Caco-2 (cell line): ENCODE data around the gene SLC25A20. TPM values are rescaled to one million over a fixed set of nuclear protein-coding genes. Genes with fewer than 3 reads are reported as not detected.

Experiments used
- BruUV-seq: library from RNA; stranded (reverse); fragments of 400-500 nt; replicated peaks from 2 replicates; lab custom pipeline; 2021; lab: Mats Ljungman, UMichigan
- CTCF ChIA-PET: fragments of 300-600 bp; sonication (Branson Sonifier 250); formaldehyde crosslinking; loops from one replicate; lab custom pipeline; 2022; ENCODE audit warnings: antibody characterized with exemption; lab: Charles Lee
- POLR2A ChIA-PET: fragments of 300-600 bp; sonication (Branson Sonifier 250); formaldehyde crosslinking; loops from one replicate; lab custom pipeline; 2022; ENCODE audit warnings: antibody characterized with exemption; lab: Charles Lee
- DNase-seq, 2 experiments: peaks; one replicate each; pipeline versions ENCODE4 v3.0.0 to v3.0.0-alpha.2; 2020 to 2022
- H3K27me3 ChIP-seq: replicated peaks from 2 replicates; pipeline ENCODE4 v1.6.0; 2011; ENCODE audit warnings: low read length; ENCODE audit not compliant: control insufficient read depth, insufficient read depth
- H3K36me3 ChIP-seq: 2 replicates; pipeline ENCODE4 v1.5.1; 2011; ENCODE audit warnings: low read length; ENCODE audit not compliant: control insufficient read depth, insufficient read depth
- H3K4me1 ChIP-seq: fragments of 250-450 bp; sonication (Bioruptor Pico); 2 replicates; pipeline ENCODE4 v1.5.1; 2020; ENCODE audit warnings: mild to moderate bottlenecking
- H3K4me3 ChIP-seq: 2 replicates; pipeline ENCODE4 v1.5.1; 2011; ENCODE audit warnings: low read depth, mild to moderate bottlenecking, control low read depth, low read length
- H3K9me3 ChIP-seq: fragments of 250-450 bp; sonication (Bioruptor Pico); 2 replicates; pipeline ENCODE4 v1.5.1; 2020; ENCODE audit warnings: mild to moderate bottlenecking, moderate library complexity
- H3K27ac Mint-ChIP-seq: one replicate; pipeline ENCODE4 v1.8.0; 2022; ENCODE audit warnings: mixed read lengths; ENCODE audit not compliant: unreplicated experiment
- H3K27me3 Mint-ChIP-seq: one replicate; pipeline ENCODE4 v1.8.0; 2022; ENCODE audit warnings: mixed read lengths; ENCODE audit not compliant: insufficient read depth, unreplicated experiment
- H3K36me3 Mint-ChIP-seq: one replicate; pipeline ENCODE4 v1.8.0; 2022; ENCODE audit warnings: mild to moderate bottlenecking, mixed read lengths; ENCODE audit not compliant: insufficient read depth, unreplicated experiment
- H3K4me1 Mint-ChIP-seq: one replicate; pipeline ENCODE4 v1.8.0; 2022; ENCODE audit warnings: low read depth, mixed read lengths; ENCODE audit not compliant: unreplicated experiment
- H3K4me3 Mint-ChIP-seq: one replicate; pipeline ENCODE4 v1.8.0; 2022; ENCODE audit warnings: mild to moderate bottlenecking, moderate library complexity, mixed read lengths; ENCODE audit not compliant: unreplicated experiment
- H3K9me3 Mint-ChIP-seq: one replicate; pipeline ENCODE4 v1.8.0; 2022; ENCODE audit warnings: mixed read lengths; ENCODE audit not compliant: unreplicated experiment
- CTCF ChIP-seq, 2 experiments: fragments of 200-600 bp in 1 of 2; IDR thresholded peaks; 1 replicate in 1 of 2; 2 replicates in 1 of 2; pipeline versions ENCODE4 v1.5.1 to v1.8.0; 2011 to 2022; ENCODE audit warnings: antibody characterized with exemption in 1 of 2, control low read depth in 1 of 2, inconsistent platforms in 1 of 2, low read depth in 1 of 2, low read length in 1 of 2, mild to moderate bottlenecking in 1 of 2, moderate library complexity in 1 of 2; ENCODE audit not compliant: insufficient read depth in 1 of 2, severe bottlenecking in 1 of 2, unreplicated experiment in 1 of 2
- intact Hi-C: fragments of 100-400 bp; cut with micrococcal nuclease; formaldehyde crosslinking; loops from one replicate; pipeline ENCODE4 v1.10.0; 2022; ENCODE audit not compliant: unreplicated experiment
- total RNA-seq: library from RNA; stranded (reverse); gene quantifications from 2 replicates; pipeline ENCODE4 v1.2.3, GENCODE V29; 2022

The SLC25A20 gene
- total RNA-seq, 1 experiment from 2014 or later, result 19.3 TPM

GRCh38 chr3:48891606-48892005 is 7.1 kb downstream of the SLC25A20 start:
- BruUV-seq, result no TSS peak
- Mint-ChIP-seq H3K9me3 (no peaks in the 10 kb centered on the region), H3K4me1 (peaks cover 1% of the 10 kb centered on the region), H3K4me3 (no peak overlapping the region), H3K36me3 (no peaks in the 10 kb centered on the region), H3K27me3 (no peaks in the 10 kb centered on the region), H3K27ac (no peak overlapping the region)
- no peaks in the 10 kb centered on the region for H3K27me3 ChIP-seq
- H3K4me1 ChIP-seq, result peaks cover under 1% of the 10 kb centered on the region; the same call in 1 of the 2 replicates
- intact Hi-C loops, result no loop called here
- no peak for TF ChIP-seq CTCF (IDR thresholded peaks at IDR 0.05; ENCODE audit: insufficient read depth in 1 of 2, low read depth in 1 of 2, low read length in 1 of 2, severe bottlenecking in 1 of 2, unreplicated experiment in 1 of 2)
- ChIA-PET POLR2A (no interaction called here), CTCF (no interaction called here)
- no peak for DNase-seq
- H3K4me3 ChIP-seq, result no peak overlapping the region
- H3K9me3 ChIP-seq, result no peaks in the 10 kb centered on the region
- H3K36me3 ChIP-seq, result no peaks in the 10 kb centered on the region

GRCh38 chr3:48885753-48886152 is 12.9 kb downstream of the SLC25A20 start:
- no peaks in the 10 kb centered on the region for H3K9me3 ChIP-seq
- no peak for DNase-seq
- H3K4me1 ChIP-seq, result no peaks in the 10 kb centered on the region
- POLR2A ChIA-PET, result no interaction called here
- no peaks in the 10 kb centered on the region for H3K36me3 ChIP-seq
- no peaks in the 10 kb centered on the region for H3K36me3 Mint-ChIP-seq
- H3K27me3 ChIP-seq, result no peaks in the 10 kb centered on the region
- H3K27me3 Mint-ChIP-seq, result no peaks in the 10 kb centered on the region
- intact Hi-C loops, result no loop called here
- TF ChIP-seq CTCF (IDR thresholded peaks at IDR 0.05; ENCODE audit: insufficient read depth in 1 of 2, low read depth in 1 of 2, low read length in 1 of 2, severe bottlenecking in 1 of 2, unreplicated experiment in 1 of 2), result no peak
- no peak overlapping the region for H3K4me3 ChIP-seq
- H3K9me3 Mint-ChIP-seq, result no peaks in the 10 kb centered on the region
- no peak overlapping the region for H3K27ac Mint-ChIP-seq
- H3K4me1 Mint-ChIP-seq, result no peaks in the 10 kb centered on the region
- CTCF ChIA-PET, result no interaction called here
- no peak overlapping the region for H3K4me3 Mint-ChIP-seq
- no TSS peak for BruUV-seq

- no peaks in the 10 kb centered on the region for H3K36me3 ChIP-seq
- no peak for DNase-seq
- intact Hi-C loops, result no loop called here
- H3K27me3 ChIP-seq, result no peaks in the 10 kb centered on the region
- no peaks in the 10 kb centered on the region for H3K9me3 ChIP-seq
- no peaks in the 10 kb centered on the region for H3K4me1 ChIP-seq
- Mint-ChIP-seq H3K27ac (no peak overlapping the region), H3K36me3 (no peaks in the 10 kb centered on the region), H3K4me3 (no peak overlapping the region), H3K4me1 (no peaks in the 10 kb centered on the region), H3K27me3 (no peaks in the 10 kb centered on the region), H3K9me3 (no peaks in the 10 kb centered on the region)
- ChIA-PET POLR2A (no interaction called here), CTCF (no interaction called here)
- no peak overlapping the region for H3K4me3 ChIP-seq
- no TSS peak for BruUV-seq
- TF ChIP-seq CTCF (IDR thresholded peaks at IDR 0.05; ENCODE audit: insufficient read depth in 1 of 2, low read depth in 1 of 2, low read length in 1 of 2, severe bottlenecking in 1 of 2, unreplicated experiment in 1 of 2), result no peak
These were observed 17.0 kb downstream of the SLC25A20 start for GRCh38 chr3:48881652-48882114.
